Memory B cell (primary cell): ENCODE measurements around the gene ADAMTSL2.

Experiments used
- ATAC-seq: fragments of 150-1000 bp; cut with Tn5 transposase; 2 replicates; pipeline ENCODE4 v1.10.0; 2021; ENCODE audit warnings: low read depth, mild to moderate bottlenecking, moderate library complexity
- DNase-seq, 2 donors: peaks; one replicate each; pipeline ENCODE4 v3.0.0; 2022; ENCODE audit warnings: low spot score in 2 of 2
- H3K27ac Mint-ChIP-seq: one replicate; pipeline ENCODE4 v1.8.0; 2022; ENCODE audit warnings: mild to moderate bottlenecking, moderate library complexity, mixed read lengths
- H3K27me3 Mint-ChIP-seq: one replicate; pipeline ENCODE4 v1.8.0; 2022; ENCODE audit warnings: mixed read lengths
- H3K36me3 Mint-ChIP-seq: one replicate; pipeline ENCODE4 v1.8.0; 2022; ENCODE audit warnings: mild to moderate bottlenecking, mixed read lengths
- H3K4me1 Mint-ChIP-seq: one replicate; pipeline ENCODE4 v1.8.0; 2022; ENCODE audit warnings: mixed read lengths
- H3K4me3 Mint-ChIP-seq: one replicate; pipeline ENCODE4 v1.8.0; 2022; ENCODE audit warnings: mild to moderate bottlenecking, moderate library complexity, mixed read lengths
- H3K9me3 Mint-ChIP-seq: one replicate; pipeline ENCODE4 v1.8.0; 2022; ENCODE audit warnings: mixed read lengths

Gene ADAMTSL2

GRCh38 chr9:133542002-133542401 lies 7.5 kb downstream of the ADAMTSL2 start:
- Mint-ChIP-seq H3K27me3 (peaks cover 15% of the 10 kb centered on the region), H3K4me3 (no peak overlapping the region), H3K4me1 (peaks cover 15% of the 10 kb centered on the region), H3K36me3 (no peaks in the 10 kb centered on the region), H3K9me3 (no peaks in the 10 kb centered on the region), H3K27ac (no peak overlapping the region)
- DNase-seq (no peak), ATAC-seq (no peak)

- Mint-ChIP-seq H3K27me3 (peaks cover 13% of the 10 kb centered on the region), H3K9me3 (no peaks in the 10 kb centered on the region), H3K4me1 (peaks cover 14% of the 10 kb centered on the region), H3K36me3 (no peaks in the 10 kb centered on the region), H3K27ac (no peak overlapping the region), H3K4me3 (no peak overlapping the region)
- DNase-seq (no peak), ATAC-seq (no peak)
Observed at GRCh38 chr9:133543772-133544467, 9.4 kb downstream of the ADAMTSL2 start.

GRCh38 chr9:133545494-133546286 lies 11.2 kb downstream of the ADAMTSL2 start:
- Mint-ChIP-seq H3K27ac (no peak overlapping the region), H3K9me3 (no peaks in the 10 kb centered on the region), H3K4me3 (no peak overlapping the region), H3K4me1 (peaks cover 3% of the 10 kb centered on the region), H3K36me3 (no peaks in the 10 kb centered on the region), H3K27me3 (peaks cover 8% of the 10 kb centered on the region)
- no peak for ATAC-seq
- no peak for DNase-seq

GRCh38 chr9:133546287-133546680 lies 11.8 kb downstream of the ADAMTSL2 start:
- no peak for ATAC-seq
- H3K27me3 Mint-ChIP-seq, result peaks cover 11% of the 10 kb centered on the region
- H3K9me3 Mint-ChIP-seq, result no peaks in the 10 kb centered on the region
- no peak for DNase-seq
- no peak overlapping the region for H3K4me3 Mint-ChIP-seq
- no peak overlapping the region for H3K27ac Mint-ChIP-seq
- no peaks in the 10 kb centered on the region for H3K36me3 Mint-ChIP-seq
- no peaks in the 10 kb centered on the region for H3K4me1 Mint-ChIP-seq

GRCh38 chr9:133547116-133547515 lies 12.6 kb downstream of the ADAMTSL2 start:
- DNase-seq, result no peak
- Mint-ChIP-seq H3K27ac (no peak overlapping the region), H3K4me1 (no peaks in the 10 kb centered on the region), H3K36me3 (no peaks in the 10 kb centered on the region), H3K4me3 (no peak overlapping the region), H3K27me3 (peaks cover 9% of the 10 kb centered on the region), H3K9me3 (no peaks in the 10 kb centered on the region)
- no peak for ATAC-seq

- H3K4me1 Mint-ChIP-seq, result no peaks in the 10 kb centered on the region
- no peak overlapping the region for H3K4me3 Mint-ChIP-seq
- peaks cover 16% of the 10 kb centered on the region for H3K27me3 Mint-ChIP-seq
- DNase-seq (no peak), ATAC-seq (no peak)
- H3K9me3 Mint-ChIP-seq, result no peaks in the 10 kb centered on the region
- no peaks in the 10 kb centered on the region for H3K36me3 Mint-ChIP-seq
- H3K27ac Mint-ChIP-seq, result no peak overlapping the region
Observed at GRCh38 chr9:133551446-133551845, 16.9 kb downstream of the ADAMTSL2 start.

GRCh38 chr9:133552236-133552635 lies 17.7 kb downstream of the ADAMTSL2 start:
- Mint-ChIP-seq H3K27me3 (peaks cover 16% of the 10 kb centered on the region), H3K4me3 (no peak overlapping the region), H3K27ac (no peak overlapping the region), H3K4me1 (no peaks in the 10 kb centered on the region), H3K9me3 (no peaks in the 10 kb centered on the region), H3K36me3 (no peaks in the 10 kb centered on the region)
- no peak for DNase-seq
- no peak for ATAC-seq

- H3K4me3 Mint-ChIP-seq, result no peak overlapping the region
- H3K27me3 Mint-ChIP-seq, result peaks cover 16% of the 10 kb centered on the region
- no peaks in the 10 kb centered on the region for H3K9me3 Mint-ChIP-seq
- DNase-seq, result no peak
- H3K27ac Mint-ChIP-seq, result no peak overlapping the region
- no peak for ATAC-seq
- peaks cover 4% of the 10 kb centered on the region for H3K4me1 Mint-ChIP-seq
- no peaks in the 10 kb centered on the region for H3K36me3 Mint-ChIP-seq
Observed at GRCh38 chr9:133553123-133553522, 18.6 kb downstream of the ADAMTSL2 start.

GRCh38 chr9:133553973-133554713 lies 19.6 kb downstream of the ADAMTSL2 start:
- DNase-seq, result no peak
- no peaks in the 10 kb centered on the region for H3K9me3 Mint-ChIP-seq
- H3K27me3 Mint-ChIP-seq, result peaks cover 21% of the 10 kb centered on the region
- ATAC-seq, result no peak
- H3K4me1 Mint-ChIP-seq, result peaks cover 12% of the 10 kb centered on the region
- no peak overlapping the region for H3K4me3 Mint-ChIP-seq
- H3K36me3 Mint-ChIP-seq, result no peaks in the 10 kb centered on the region
- H3K27ac Mint-ChIP-seq, result no peak overlapping the region

- no peak for DNase-seq
- H3K4me1 Mint-ChIP-seq, result peaks cover 12% of the 10 kb centered on the region
- H3K4me3 Mint-ChIP-seq, result no peak overlapping the region
- H3K27ac Mint-ChIP-seq, result no peak overlapping the region
- no peak for ATAC-seq
- H3K27me3 Mint-ChIP-seq, result peaks cover 22% of the 10 kb centered on the region
- no peaks in the 10 kb centered on the region for H3K9me3 Mint-ChIP-seq
- H3K36me3 Mint-ChIP-seq, result no peaks in the 10 kb centered on the region
Observed at GRCh38 chr9:133554729-133555128, 20.2 kb downstream of the ADAMTSL2 start.

- ATAC-seq, result no peak
- no peaks in the 10 kb centered on the region for H3K9me3 Mint-ChIP-seq
- no peak for DNase-seq
- no peaks in the 10 kb centered on the region for H3K36me3 Mint-ChIP-seq
- no peak overlapping the region for H3K27ac Mint-ChIP-seq
- H3K4me3 Mint-ChIP-seq, result no peak overlapping the region
- peaks cover 18% of the 10 kb centered on the region for H3K27me3 Mint-ChIP-seq
- H3K4me1 Mint-ChIP-seq, result peaks cover 12% of the 10 kb centered on the region
Observed at GRCh38 chr9:133556354-133556753, 21.9 kb downstream of the ADAMTSL2 start.

- peaks cover 18% of the 10 kb centered on the region for H3K27me3 Mint-ChIP-seq
- no peak overlapping the region for H3K4me3 Mint-ChIP-seq
- H3K9me3 Mint-ChIP-seq, result no peaks in the 10 kb centered on the region
- H3K36me3 Mint-ChIP-seq, result no peaks in the 10 kb centered on the region
- no peak overlapping the region for H3K27ac Mint-ChIP-seq
- ATAC-seq (no peak), DNase-seq (no peak)
- H3K4me1 Mint-ChIP-seq, result peaks cover 14% of the 10 kb centered on the region
Observed at GRCh38 chr9:133557581-133557980, 23.1 kb downstream of the ADAMTSL2 start.

- Mint-ChIP-seq H3K27me3 (peaks cover 18% of the 10 kb centered on the region), H3K27ac (peak overlapping the region; percentile 6), H3K36me3 (no peaks in the 10 kb centered on the region), H3K4me1 (peaks cover 16% of the 10 kb centered on the region), H3K4me3 (peak overlapping the region; percentile 32), H3K9me3 (peaks cover under 1% of the 10 kb centered on the region)
- ATAC-seq (peak; percentile 22), DNase-seq (no peak)
Observed at GRCh38 chr9:133558191-133559126, 24.0 kb downstream of the ADAMTSL2 start.
